Renal pelvis (tissue), 4 donors: ENCODE measurements around the gene GFRA4. TPM values are rescaled to one million over a fixed set of nuclear protein-coding genes. Genes with fewer than 3 reads are reported as not detected.

Source experiments
- DNase-seq: peaks from one replicate; pipeline ENCODE4 v3.0.0-alpha.2; 2013
- polyA plus RNA-seq, 3 donors: library from polyadenylated mRNA; unstranded; fragments of 120-200 nt; gene quantifications; one replicate each; pipeline ENCODE4 v1.2.1, GENCODE V29; 2013; ENCODE audit not compliant: insufficient read length in 3 of 3

GFRA4 gene
- polyA plus RNA-seq, 3 donors = 0.16 to 0.23 (median 0.21) TPM

- DNase-seq = no peak
Observed at GRCh38 chr20:3674995-3675900, 12.0 kb upstream of the GFRA4 start.

GRCh38 chr20:3674447-3674846 lies 11.2 kb upstream of the GFRA4 start:
- no peak for DNase-seq

- no peak for DNase-seq
Observed at GRCh38 chr20:3673221-3674070, 10.2 kb upstream of the GFRA4 start.

- no peak for DNase-seq
Observed at GRCh38 chr20:3672547-3673171, 9.5 kb upstream of the GFRA4 start.

- no peak for DNase-seq
Observed at GRCh38 chr20:3671986-3672546, 8.9 kb upstream of the GFRA4 start.

- DNase-seq = no peak
Observed at GRCh38 chr20:3670945-3671344, 7.7 kb upstream of the GFRA4 start.

- no peak for DNase-seq
Observed at GRCh38 chr20:3670511-3670910, 7.3 kb upstream of the GFRA4 start.

- no peak for DNase-seq
Observed at GRCh38 chr20:3669710-3670367, 6.6 kb upstream of the GFRA4 start.

- no peak for DNase-seq
Observed at GRCh38 chr20:3667434-3668037, 4.3 kb upstream of the GFRA4 start.

- DNase-seq = no peak
Observed at GRCh38 chr20:3663858-3664257, 659 bp upstream of the GFRA4 start.

- DNase-seq = no peak
Observed at GRCh38 chr20:3661814-3662665, 1.2 kb downstream of the GFRA4 start.

- DNase-seq = no peak
Observed at GRCh38 chr20:3661060-3661813, 2.0 kb downstream of the GFRA4 start.

- DNase-seq = no peak
Observed at GRCh38 chr20:3660262-3661059, 2.7 kb downstream of the GFRA4 start.

- no peak for DNase-seq
Observed at GRCh38 chr20:3659492-3660261, 3.5 kb downstream of the GFRA4 start.

GRCh38 chr20:3658716-3659491 lies 4.3 kb downstream of the GFRA4 start:
- DNase-seq = no peak

- no peak for DNase-seq
Observed at GRCh38 chr20:3658019-3658715, 5.0 kb downstream of the GFRA4 start.
